ENCODE data around the gene ITGAL. TPM values are rescaled to one million over a fixed set of nuclear protein-coding genes. Genes with fewer than 3 reads are reported as not detected.
"Not testable (repeated sequence)": the region's sequence is repeated elsewhere in the genome, so short reads cannot be mapped to it uniquely, and the experiment has no call there.

ITGAL gene
- total RNA-seq, 1 experiment from 2014 or later: not detected

- Mint-ChIP-seq H3K27me3 (ENCODE audit: insufficient read depth, unreplicated experiment) (no peaks in the 10 kb centered on the region), H3K9me3 (ENCODE audit: unreplicated experiment) (no peaks in the 10 kb centered on the region), H3K4me3 (ENCODE audit: unreplicated experiment) (no peak overlapping the region), H3K36me3 (ENCODE audit: insufficient read depth, unreplicated experiment) (no peaks in the 10 kb centered on the region), H3K4me1 (ENCODE audit: insufficient read depth, unreplicated experiment) (peaks cover 14% of the 10 kb centered on the region), H3K27ac (ENCODE audit: low read depth, unreplicated experiment) (no peak overlapping the region)
- no TSS peak for BruUV-seq (replicated peaks)
- POLR2A ChIA-PET: no interaction called here
- CTCF ChIA-PET: interaction anchor here (0.6 to 1.3 kb wide), 2 partner anchors 23 to 29 kb away, joined by 3 to 5 read pairs; no protein-coding TSS in a partner anchor
- intact Hi-C loops (cut with micrococcal nuclease): no loop called here
- TF ChIP-seq CTCF (IDR thresholded peaks at IDR 0.05; ENCODE audit: unreplicated experiment): no peak
- no peak for DNase-seq (ENCODE audit: unreplicated experiment)
Measured at GRCh38 chr16:30521476-30521872, 48.9 kb downstream of the ITGAL start.

- TF ChIP-seq CTCF (IDR thresholded peaks at IDR 0.05; ENCODE audit: unreplicated experiment): no peak
- CTCF ChIA-PET: interaction anchor here (0.6 to 1.3 kb wide), 3 partner anchors 23 to 92 kb away, joined by 3 to 5 read pairs (median 3); partner anchors contain the start of gene DCTPP1
- intact Hi-C loops (cut with micrococcal nuclease): no loop called here
- H3K4me3 Mint-ChIP-seq (ENCODE audit: unreplicated experiment): no peak overlapping the region
- no peaks in the 10 kb centered on the region for H3K27me3 Mint-ChIP-seq (ENCODE audit: insufficient read depth, unreplicated experiment)
- H3K9me3 Mint-ChIP-seq (ENCODE audit: unreplicated experiment): no peaks in the 10 kb centered on the region
- POLR2A ChIA-PET: interaction anchor here (1.1 to 1.5 kb wide), 2 partner anchors 49 to 87 kb away, joined by 3 to 4 read pairs; no protein-coding TSS in a partner anchor
- H3K27ac Mint-ChIP-seq (ENCODE audit: low read depth, unreplicated experiment): no peak overlapping the region
- BruUV-seq (replicated peaks): no TSS peak
- peaks cover 3% of the 10 kb centered on the region for H3K36me3 Mint-ChIP-seq (ENCODE audit: insufficient read depth, unreplicated experiment)
- no peak for DNase-seq (ENCODE audit: unreplicated experiment)
- H3K4me1 Mint-ChIP-seq (ENCODE audit: insufficient read depth, unreplicated experiment): peaks cover 14% of the 10 kb centered on the region
Measured at GRCh38 chr16:30521873-30522641, 49.5 kb downstream of the ITGAL start.

GRCh38 chr16:30522702-30523463, 50.3 kb downstream of the ITGAL start:
- Mint-ChIP-seq H3K4me1 (ENCODE audit: insufficient read depth, unreplicated experiment) (peaks cover 21% of the 10 kb centered on the region), H3K36me3 (ENCODE audit: insufficient read depth, unreplicated experiment) (peaks cover 11% of the 10 kb centered on the region)
- H3K27ac Mint-ChIP-seq (ENCODE audit: low read depth, unreplicated experiment); H3K27me3 Mint-ChIP-seq (ENCODE audit: insufficient read depth, unreplicated experiment); H3K4me3 Mint-ChIP-seq (ENCODE audit: unreplicated experiment); H3K9me3 Mint-ChIP-seq (ENCODE audit: unreplicated experiment); intact Hi-C loops (cut with micrococcal nuclease); DNase-seq (ENCODE audit: unreplicated experiment); BruUV-seq (replicated peaks): not testable (repeated sequence)
- ChIA-PET POLR2A (interaction anchor here (1.1 to 1.5 kb wide), 2 partner anchors 49 to 87 kb away, joined by 3 to 4 read pairs; no protein-coding TSS in a partner anchor), CTCF (interaction anchor here (1.0 to 1.3 kb wide), 2 partner anchors 24 to 93 kb away, joined by 3 to 5 read pairs; partner anchors contain the start of gene DCTPP1)

- peaks cover 23% of the 10 kb centered on the region for H3K4me1 Mint-ChIP-seq (ENCODE audit: insufficient read depth, unreplicated experiment)
- CTCF ChIA-PET: interaction anchor here (0.6 to 1.5 kb wide), 3 partner anchors 12 to 94 kb away, joined by 3 to 8 read pairs (median 6); partner anchors contain the start of genes DCTPP1 and ZNF747
- POLR2A ChIA-PET: interaction anchor here (1.3 to 1.9 kb wide), 4 partner anchors 14 to 95 kb away, joined by 4 to 6 read pairs (median 5); partner anchors contain the start of gene DCTPP1
- no peak for TF ChIP-seq CTCF (IDR thresholded peaks at IDR 0.05; ENCODE audit: unreplicated experiment)
- no peak for DNase-seq (ENCODE audit: unreplicated experiment)
- intact Hi-C loops (cut with micrococcal nuclease): no loop called here
- peaks cover 13% of the 10 kb centered on the region for H3K36me3 Mint-ChIP-seq (ENCODE audit: insufficient read depth, unreplicated experiment)
- BruUV-seq (replicated peaks): no TSS peak
- no peaks in the 10 kb centered on the region for H3K27me3 Mint-ChIP-seq (ENCODE audit: insufficient read depth, unreplicated experiment)
- H3K27ac Mint-ChIP-seq (ENCODE audit: low read depth, unreplicated experiment): no peak overlapping the region
- no peaks in the 10 kb centered on the region for H3K9me3 Mint-ChIP-seq (ENCODE audit: unreplicated experiment)
- no peak overlapping the region for H3K4me3 Mint-ChIP-seq (ENCODE audit: unreplicated experiment)
Measured at GRCh38 chr16:30523768-30524574, 51.4 kb downstream of the ITGAL start.

Data from MCF 10A (cell line).